Measurements from ENCODE around the gene PAX8. TPM values are rescaled to one million over a fixed set of nuclear protein-coding genes. Genes with fewer than 3 reads are reported as not detected.

The PAX8 gene
- total and polyA plus RNA-seq, 2 of the 13 experiments (the other 11 are each of a cell fraction or from before 2014, with no cell fraction given): 1.5 to 8.8 TPM

DNA sequence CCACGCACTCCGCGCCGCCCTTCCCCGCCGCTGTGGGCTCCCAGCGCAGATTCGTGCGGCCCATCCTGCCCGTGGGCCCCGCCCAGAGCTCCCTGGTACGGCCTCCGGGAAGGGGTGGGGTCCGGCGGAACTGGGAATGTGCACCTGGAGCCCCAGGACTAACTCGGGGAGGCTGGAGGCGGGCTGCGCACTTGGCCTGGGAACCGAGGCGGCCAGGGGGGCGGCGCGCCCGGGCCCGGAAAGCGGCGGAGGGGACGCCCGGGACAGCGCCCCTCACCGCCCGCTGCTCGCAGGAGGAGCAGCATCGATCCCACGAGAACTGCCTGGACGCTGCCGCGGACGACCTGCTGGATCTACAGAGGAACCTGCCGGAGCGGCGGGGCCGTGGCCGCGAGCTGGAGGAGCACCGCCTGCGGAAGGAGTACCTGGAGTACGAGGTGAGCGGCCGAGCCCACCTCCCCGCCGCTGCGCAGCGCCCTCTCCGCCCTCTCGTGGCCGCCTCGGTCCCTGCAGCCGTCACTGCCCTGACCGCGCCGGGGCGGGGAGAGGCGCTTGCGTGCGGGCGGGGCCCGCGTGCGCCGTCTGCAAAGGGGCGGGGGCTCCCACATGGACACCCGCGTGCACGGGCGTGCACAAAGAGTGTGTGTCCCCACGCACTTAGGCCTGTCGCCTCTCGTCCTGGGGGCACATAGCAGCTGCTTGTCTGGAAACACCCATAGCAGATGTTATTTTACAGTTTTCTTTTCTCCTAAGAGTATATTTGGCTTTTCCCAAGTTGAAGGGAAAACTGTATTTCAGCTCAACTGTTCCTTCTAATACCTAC lies 79.7 kb downstream of the PAX8 start (continued):
- TF ChIP-seq, protein P1, sequence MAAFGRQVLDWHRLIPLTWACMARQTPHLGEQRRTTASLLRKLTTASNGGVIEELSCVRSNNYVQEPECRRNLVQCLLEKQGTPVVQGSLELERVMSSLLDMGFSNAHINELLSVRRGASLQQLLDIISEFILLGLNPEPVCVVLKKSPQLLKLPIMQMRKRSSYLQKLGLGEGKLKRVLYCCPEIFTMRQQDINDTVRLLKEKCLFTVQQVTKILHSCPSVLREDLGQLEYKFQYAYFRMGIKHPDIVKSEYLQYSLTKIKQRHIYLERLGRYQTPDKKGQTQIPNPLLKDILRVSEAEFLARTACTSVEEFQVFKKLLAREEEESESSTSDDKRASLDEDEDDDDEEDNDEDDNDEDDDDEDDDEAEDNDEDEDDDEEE (CRISPR knock-in tag; IDR thresholded peaks at IDR 0.05): peak; percentile 73; the same call in 1 of the 2 replicates
- TF ChIP-seq CHCHD3 (CRISPR knock-in tag; IDR thresholded peaks at IDR 0.05): no peak
- 0 out of 2 replicates have a peak, but pooled peaks have one; percentile 56 for TF ChIP-seq GTF3A (CRISPR knock-in tag; conservative IDR thresholded peaks at IDR 0.05)
- TF ChIP-seq ZFP41 (CRISPR knock-in tag; IDR thresholded peaks at IDR 0.05; ENCODE audit: borderline replicate concordance): no peak
- TF ChIP-seq, protein P2, sequence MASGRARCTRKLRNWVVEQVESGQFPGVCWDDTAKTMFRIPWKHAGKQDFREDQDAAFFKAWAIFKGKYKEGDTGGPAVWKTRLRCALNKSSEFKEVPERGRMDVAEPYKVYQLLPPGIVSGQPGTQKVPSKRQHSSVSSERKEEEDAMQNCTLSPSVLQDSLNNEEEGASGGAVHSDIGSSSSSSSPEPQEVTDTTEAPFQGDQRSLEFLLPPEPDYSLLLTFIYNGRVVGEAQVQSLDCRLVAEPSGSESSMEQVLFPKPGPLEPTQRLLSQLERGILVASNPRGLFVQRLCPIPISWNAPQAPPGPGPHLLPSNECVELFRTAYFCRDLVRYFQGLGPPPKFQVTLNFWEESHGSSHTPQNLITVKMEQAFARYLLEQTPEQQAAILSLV (CRISPR knock-in tag; IDR thresholded peaks at IDR 0.05; ENCODE audit: borderline replicate concordance): peak; percentile 89; the same call in 1 of the 2 replicates
- TF ChIP-seq ZNF563 (CRISPR knock-in tag; IDR thresholded peaks at IDR 0.05): peak; percentile 85
- TF ChIP-seq, protein P3, sequence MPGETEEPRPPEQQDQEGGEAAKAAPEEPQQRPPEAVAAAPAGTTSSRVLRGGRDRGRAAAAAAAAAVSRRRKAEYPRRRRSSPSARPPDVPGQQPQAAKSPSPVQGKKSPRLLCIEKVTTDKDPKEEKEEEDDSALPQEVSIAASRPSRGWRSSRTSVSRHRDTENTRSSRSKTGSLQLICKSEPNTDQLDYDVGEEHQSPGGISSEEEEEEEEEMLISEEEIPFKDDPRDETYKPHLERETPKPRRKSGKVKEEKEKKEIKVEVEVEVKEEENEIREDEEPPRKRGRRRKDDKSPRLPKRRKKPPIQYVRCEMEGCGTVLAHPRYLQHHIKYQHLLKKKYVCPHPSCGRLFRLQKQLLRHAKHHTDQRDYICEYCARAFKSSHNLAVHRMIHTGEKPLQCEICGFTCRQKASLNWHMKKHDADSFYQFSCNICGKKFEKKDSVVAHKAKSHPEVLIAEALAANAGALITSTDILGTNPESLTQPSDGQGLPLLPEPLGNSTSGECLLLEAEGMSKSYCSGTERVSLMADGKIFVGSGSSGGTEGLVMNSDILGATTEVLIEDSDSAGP (CRISPR knock-in tag; IDR thresholded peaks at IDR 0.05; ENCODE audit: borderline replicate concordance): peak; percentile 97
- no peak for TF ChIP-seq ZNF773 (CRISPR knock-in tag; IDR thresholded peaks at IDR 0.05; ENCODE audit: borderline replicate concordance)
- TF ChIP-seq ZNF451 (CRISPR knock-in tag; IDR thresholded peaks at IDR 0.05): peak; percentile 73
- TF ChIP-seq, protein P4, sequence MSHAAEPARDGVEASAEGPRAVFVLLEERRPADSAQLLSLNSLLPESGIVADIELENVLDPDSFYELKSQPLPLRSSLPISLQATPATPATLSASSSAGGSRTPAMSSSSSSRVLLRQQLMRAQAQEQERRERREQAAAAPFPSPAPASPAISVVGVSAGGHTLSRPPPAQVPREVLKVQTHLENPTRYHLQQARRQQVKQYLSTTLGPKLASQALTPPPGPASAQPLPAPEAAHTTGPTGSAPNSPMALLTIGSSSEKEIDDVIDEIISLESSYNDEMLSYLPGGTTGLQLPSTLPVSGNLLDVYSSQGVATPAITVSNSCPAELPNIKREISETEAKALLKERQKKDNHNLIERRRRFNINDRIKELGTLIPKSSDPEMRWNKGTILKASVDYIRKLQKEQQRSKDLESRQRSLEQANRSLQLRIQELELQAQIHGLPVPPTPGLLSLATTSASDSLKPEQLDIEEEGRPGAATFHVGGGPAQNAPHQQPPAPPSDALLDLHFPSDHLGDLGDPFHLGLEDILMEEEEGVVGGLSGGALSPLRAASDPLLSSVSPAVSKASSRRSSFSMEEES (CRISPR knock-in tag; IDR thresholded peaks at IDR 0.05): peak; percentile 52; the same call in 1 of the 2 replicates
- TF ChIP-seq ZBTB7A (CRISPR knock-in tag; IDR thresholded peaks at IDR 0.05): 0 out of 2 replicates have a peak, but pooled peaks have one; percentile 89
- TF ChIP-seq ZNF207 (IDR thresholded peaks at IDR 0.05; ENCODE audit: borderline replicate concordance): no peak
- TF ChIP-seq CREBL2 (CRISPR knock-in tag; IDR thresholded peaks at IDR 0.05; ENCODE audit: borderline replicate concordance): peak; percentile 40; the same call in 1 of the 2 replicates
- peak; percentile 17; the same call in 1 of the 2 replicates for TF ChIP-seq NFKB2 (CRISPR knock-in tag; IDR thresholded peaks at IDR 0.05; ENCODE audit: borderline replicate concordance)
- TF ChIP-seq PHF5A (CRISPR knock-in tag; IDR thresholded peaks at IDR 0.05; ENCODE audit: low read depth, unreplicated experiment): peak; percentile 57
- no peak for TF ChIP-seq NR2F6 (IDR thresholded peaks at IDR 0.05)
- TF ChIP-seq NR2F6 (CRISPR knock-in tag; IDR thresholded peaks at IDR 0.05): peak; percentile 43; the same call in 1 of the 2 replicates
- TF ChIP-seq CHD4 (IDR thresholded peaks at IDR 0.05; ENCODE audit: borderline replicate concordance, low read length): 0 out of 2 replicates have a peak, but pooled peaks have one; percentile 53
- TF ChIP-seq PHF20 (CRISPR knock-in tag; IDR thresholded peaks at IDR 0.05): peak; percentile 62; the same call in 1 of the 2 replicates
- peak; percentile 61; the same call in 1 of the 2 replicates for TF ChIP-seq CAMTA2 (CRISPR knock-in tag; IDR thresholded peaks at IDR 0.05; ENCODE audit: borderline replicate concordance)
- peak; percentile 79 for TF ChIP-seq BORCS8-MEF2B (CRISPR knock-in tag; IDR thresholded peaks at IDR 0.05)
- no peak; the same call in none of the 2 replicates for TF ChIP-seq ERF (CRISPR knock-in tag; IDR thresholded peaks at IDR 0.05)
- TF ChIP-seq JDP2 (CRISPR knock-in tag; IDR thresholded peaks at IDR 0.05; ENCODE audit: borderline replicate concordance): no peak; the same call in 1 of the 2 replicates
- 0 out of 4 replicates have a peak, but pooled peaks of 1 of the 2 experiments have one; percentile 18 for TF ChIP-seq NR2F1 (CRISPR knock-in tag; IDR thresholded peaks at IDR 0.05)
